NCI-H187 (cell line): ENCODE results near the gene THOC1.

Experiments
- DNase-seq, 2 experiments: peaks; one replicate each; lab custom pipeline; 2025; lab: John Stamatoyannopoulos, UW

THOC1 gene

DNA sequence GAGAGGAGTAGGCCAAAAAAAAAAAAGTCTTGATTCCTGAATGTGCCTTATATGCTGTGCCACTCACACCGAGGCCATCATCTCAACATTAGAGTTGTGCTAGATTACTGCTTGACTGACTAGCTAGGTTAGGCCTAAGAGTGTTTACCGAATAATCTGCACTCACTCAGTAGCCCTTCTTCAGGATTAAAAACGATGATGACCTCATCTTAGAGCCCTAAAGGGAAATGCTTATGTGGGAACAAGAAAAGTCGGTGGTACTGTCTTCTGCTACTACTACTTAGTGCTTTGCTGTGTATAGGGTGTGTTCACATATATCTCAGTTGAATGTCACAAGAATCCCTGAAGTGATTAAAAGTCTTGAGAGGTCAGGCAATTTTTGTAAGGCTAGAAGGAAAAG is 54.3 kb downstream of the THOC1 start:
- no peak for DNase-seq

DNA sequence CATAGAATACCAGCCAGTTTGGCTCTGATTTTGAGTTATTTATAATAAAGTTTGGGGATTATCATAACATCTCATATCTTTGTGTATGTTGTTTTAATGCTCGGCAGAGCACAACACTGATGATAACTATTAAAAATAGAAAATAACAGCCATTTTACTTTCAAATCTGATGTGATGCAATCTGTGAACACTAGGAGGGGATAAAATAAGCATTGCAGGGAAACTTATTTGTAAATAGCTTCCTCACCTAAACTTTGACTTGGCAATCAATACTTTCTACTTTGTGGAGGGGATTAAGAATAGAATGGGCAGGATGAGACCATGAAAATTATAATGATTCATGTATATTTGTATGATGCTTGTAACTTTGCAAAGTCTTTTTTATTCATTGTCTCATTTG is 55.1 kb downstream of the THOC1 start:
- DNase-seq = no peak

DNA sequence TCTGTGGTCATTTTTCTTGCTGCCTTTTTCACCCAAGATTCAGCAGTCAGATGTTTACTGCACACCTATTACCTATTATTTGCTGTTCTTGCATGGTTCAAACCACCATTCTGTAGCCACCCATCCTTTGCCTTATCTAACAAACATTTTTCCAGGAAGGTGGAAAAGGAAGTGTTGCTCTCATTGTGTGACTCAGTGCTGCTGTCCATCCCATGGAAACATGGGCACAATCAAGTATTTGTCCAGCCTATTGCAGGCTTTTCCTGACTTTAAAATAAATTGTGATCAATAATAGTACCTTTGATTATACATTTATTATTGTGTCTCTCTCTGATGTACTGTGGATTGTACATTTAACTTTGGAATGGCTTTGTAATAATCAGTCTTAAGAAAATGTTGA is 56.3 kb downstream of the THOC1 start:
- no peak for DNase-seq

DNA sequence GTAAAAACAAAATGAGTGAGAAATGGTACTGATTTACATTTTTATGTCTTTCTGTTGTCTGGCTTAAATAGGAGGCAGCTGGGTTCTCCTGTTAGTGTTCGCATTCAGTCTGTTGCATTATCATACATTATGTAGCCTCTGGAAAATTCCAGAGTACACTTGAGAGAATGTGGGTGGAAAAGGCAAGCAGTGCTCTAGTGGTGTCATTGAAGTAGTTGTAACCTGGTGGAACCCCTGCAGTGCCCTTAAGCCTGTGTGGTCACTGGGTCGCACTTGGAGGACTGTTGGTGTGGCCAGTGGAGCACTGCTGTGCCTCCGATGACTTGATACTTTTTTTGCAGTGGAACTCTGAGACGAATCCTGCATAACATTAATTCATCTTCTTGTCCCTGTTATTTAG is 57.1 kb downstream of the THOC1 start:
- DNase-seq = no peak

DNA sequence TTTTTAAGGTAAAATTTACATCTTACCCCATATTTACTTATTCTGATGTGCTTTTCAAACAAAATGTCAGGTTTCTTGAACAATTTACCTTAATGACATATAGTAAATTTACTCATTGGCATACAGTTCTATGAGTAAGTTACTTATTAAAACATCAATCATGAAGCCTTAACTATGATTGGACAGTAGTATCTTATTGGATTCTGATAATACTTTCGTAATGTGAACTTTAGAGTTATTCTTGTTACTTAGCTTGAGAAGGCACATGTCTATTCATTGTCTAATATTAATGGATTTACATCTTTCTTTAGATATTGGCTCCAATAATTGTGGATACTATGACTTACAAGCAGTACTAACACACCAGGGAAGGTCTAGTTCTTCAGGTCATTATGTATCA is 57.8 kb downstream of the THOC1 start:
- no peak for DNase-seq

DNA sequence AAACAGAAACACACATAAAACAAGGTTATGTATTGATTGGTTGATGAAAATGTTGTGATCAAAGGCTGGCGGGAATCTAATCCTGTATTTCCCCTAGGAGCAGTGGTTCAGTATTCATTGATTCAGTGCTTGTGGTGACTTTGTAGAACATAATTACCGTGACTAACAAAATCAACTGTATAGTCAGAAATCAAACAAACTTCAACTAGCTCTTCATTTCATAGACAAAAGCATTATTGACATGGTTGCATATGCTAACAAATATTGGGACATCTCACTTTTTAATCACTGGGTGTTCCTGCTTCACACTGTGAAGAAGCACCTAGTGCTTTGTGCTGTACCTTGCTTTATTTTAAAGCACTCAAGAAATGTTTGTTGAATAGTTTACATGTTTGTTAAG is 68.1 kb downstream of the THOC1 start:
- DNase-seq = no peak

DNA sequence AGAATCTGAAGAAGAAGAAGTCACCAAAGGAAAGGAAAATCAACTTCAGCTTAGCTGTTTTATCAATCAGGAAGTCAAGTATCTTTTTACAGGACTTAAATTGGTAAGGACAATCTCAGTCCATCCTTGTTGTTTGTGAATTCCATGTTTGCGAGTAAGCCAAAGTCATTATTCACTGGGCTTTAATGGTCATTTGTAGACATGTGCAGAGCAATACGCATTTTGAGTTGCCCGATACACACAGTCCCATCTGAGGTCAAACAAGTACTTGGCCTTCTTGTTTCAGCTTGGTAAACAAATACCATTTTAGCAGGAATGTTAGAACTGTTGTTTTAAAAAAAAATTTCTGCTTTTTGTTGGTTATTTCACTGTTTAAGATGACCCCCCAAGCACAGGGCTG is 68.6 kb downstream of the THOC1 start:
- DNase-seq = no peak

DNA sequence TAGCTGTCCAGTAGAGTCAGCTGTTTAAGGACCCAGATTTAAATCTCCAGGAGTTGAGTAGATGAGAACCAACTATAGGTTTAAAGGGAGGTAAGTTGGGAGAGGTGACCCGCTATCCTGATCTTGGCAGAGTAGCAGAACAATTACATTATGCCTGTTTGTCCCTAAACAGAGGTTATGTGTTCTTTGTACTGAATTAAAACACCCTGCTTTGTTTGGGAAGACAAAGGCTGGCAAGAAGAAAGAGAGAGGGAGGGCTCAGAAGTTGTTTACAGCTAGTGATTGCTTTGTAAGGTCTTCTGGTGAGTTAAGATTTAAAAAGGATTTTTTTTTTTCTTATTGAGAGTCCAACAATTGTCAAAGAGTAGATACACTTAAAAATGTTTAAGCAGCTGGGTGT is 72.2 kb downstream of the THOC1 start:
- no peak for DNase-seq

DNA sequence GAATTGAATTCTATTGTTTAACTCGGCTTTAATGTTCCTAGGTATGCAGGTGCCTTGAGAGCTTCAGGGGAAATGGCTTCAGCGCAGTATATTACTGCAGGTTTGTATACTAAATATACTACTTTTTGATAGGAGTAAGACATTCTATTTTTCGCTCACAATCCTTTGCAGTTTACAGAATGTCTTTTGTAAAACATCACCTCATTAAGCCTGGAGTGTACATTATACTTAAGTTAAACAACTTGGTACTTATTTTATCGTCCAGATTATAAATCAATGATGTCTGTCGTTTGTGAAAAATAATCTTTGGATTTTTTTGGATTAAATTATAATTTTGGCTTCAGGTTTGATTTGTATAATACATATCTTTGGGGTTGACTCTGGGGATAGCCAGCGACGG is 75.0 kb downstream of the THOC1 start:
- no peak for DNase-seq

DNA sequence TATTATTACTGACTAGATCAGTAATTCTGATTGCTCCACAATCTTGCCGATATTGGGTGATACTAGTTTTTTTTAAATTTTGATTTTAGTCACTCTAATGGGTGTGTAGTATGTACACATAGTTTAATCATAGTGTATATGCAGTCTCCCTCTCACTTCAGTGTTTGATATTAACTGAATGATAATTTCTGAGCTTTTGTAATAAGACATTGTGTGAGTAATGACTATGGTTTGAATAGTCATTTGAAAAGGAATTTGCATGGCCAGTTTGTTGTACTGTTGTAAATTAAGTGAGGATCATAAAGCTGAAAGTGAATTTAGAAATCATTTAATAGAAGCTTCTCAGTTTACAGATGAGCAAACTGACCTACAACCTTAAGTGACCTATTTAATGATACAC is 76.1 kb downstream of the THOC1 start:
- no peak for DNase-seq

DNA sequence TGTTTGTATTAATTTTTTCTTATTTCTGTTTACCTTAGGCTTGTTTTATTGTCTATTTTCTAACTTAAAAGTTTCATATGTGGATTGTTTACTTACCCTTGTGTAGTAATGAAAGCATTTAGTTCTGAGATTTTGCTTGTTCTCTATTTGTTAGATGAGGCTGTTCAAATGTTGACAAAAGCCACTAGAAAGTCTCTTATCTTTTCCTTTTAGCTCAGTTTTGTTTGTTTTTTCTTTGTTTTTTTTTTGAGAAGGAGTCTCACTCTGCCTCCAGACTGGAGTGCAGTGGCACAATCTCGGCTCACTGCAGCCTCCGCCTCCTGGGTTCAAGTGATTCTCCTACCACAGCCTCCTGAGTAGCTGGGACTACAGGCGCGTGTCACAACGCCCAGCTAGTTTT is 78.6 kb downstream of the THOC1 start:
- DNase-seq = no peak

DNA sequence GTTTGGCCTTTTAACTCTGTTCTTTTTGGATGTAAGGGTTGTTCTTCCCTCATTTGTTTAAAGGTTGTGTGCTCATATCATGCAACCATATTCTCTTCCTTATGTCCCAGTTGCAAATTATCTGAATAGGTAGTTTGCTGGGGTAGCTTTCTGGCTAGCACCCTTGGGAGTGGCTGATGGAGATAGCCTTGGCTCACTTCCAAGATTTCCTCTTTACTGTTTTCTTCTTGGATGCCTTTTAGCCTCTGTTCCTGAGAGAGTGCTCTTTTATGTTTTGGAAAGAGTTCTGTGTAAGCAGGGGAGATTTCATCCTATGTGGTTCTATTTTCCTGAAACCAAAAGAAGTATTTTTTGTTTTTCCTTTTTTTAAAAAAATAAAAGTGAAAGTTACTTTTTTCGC is 84.1 kb downstream of the THOC1 start:
- DNase-seq = no peak

DNA sequence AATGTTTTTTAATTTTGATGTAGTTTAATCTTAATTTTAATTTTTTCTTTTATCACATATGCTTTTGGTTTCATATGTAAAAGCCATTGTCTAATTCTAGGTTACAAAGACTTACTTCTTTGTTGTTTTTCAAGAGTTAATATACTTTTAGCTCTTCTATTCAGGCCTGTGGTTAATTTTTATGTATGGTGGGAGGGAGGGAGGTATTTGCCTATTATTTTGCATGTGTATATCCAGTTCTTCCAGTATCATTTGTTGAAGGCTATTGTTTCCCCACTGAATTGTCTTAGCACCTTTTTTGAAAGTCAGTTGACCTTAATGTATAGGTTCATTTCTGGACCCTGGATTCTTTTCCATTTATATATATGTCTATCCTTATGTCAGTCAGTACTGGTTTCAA is 86.1 kb downstream of the THOC1 start:
- no peak for DNase-seq

DNA sequence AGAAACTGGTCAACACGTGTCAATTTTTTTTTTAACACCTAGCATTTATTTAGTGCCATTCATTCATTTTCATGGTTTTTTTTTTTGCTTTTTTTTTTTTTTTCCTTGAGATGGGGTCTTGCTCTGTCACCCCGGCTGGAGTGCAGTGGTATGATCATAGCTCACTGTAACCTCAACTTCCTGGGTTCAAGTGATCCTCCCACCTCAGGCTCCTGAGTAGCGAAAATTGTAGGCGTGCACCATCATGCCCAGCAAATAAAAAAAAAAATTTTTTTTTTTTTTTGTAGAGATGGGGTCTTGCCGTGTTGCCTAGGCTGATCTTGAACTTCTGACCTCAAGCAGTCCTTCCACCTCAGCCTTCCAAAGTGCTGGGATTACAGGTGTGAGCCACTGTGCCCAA is 88.3 kb downstream of the THOC1 start:
- no peak for DNase-seq

DNA sequence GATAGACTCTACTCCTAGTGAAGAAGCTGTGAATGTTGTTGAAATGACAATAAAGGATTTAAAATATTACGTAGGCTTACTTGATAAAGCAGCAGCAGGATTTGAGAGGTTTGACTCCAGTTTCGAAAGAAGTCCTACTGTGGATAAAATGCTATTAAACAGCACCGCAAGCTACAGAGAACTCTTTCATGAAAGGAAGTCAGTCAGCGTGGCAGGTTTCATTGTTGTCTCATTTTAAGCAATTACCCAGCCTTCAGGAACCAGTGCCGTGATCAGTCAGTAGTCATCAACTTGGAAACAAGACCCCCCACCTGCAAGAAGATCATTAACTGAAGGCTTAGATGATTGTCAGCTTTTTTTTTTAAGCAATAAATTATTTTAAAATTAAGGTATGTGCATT is 95.5 kb downstream of the THOC1 start:
- DNase-seq = no peak
